Osteoblast (primary cell): ENCODE results near the gene WDR93. TPM values are rescaled to one million over a fixed set of nuclear protein-coding genes. Genes with fewer than 3 reads are reported as not detected.
A peak's percentile ranks its signal among the peaks of the same experiment; 100 is the strongest.

Experiments
- DNase-seq: peaks from one replicate; pipeline ENCODE4 v3.0.0; 2011; ENCODE audit warnings: low spot score, mixed read lengths; ENCODE audit not compliant: insufficient read length; ENCODE audit errors: missing footprints
- H2AFZ ChIP-seq: 2 replicates; pipeline ENCODE4 v1.6.0; 2011; ENCODE audit warnings: mild to moderate bottlenecking, low read length
- H3K27ac ChIP-seq: 2 replicates; pipeline ENCODE4 v1.5.1; 2011; ENCODE audit warnings: mild to moderate bottlenecking, low read depth, low read length, moderate library complexity
- H3K27me3 ChIP-seq: 2 replicates; pipeline ENCODE4 v1.6.0; 2012; ENCODE audit warnings: mild to moderate bottlenecking, control low read depth, inconsistent platforms, low read length, moderate library complexity; ENCODE audit not compliant: insufficient read depth
- H3K36me3 ChIP-seq: 2 replicates; pipeline ENCODE4 v1.5.1; 2011; ENCODE audit warnings: mild to moderate bottlenecking, low read length, control low read depth, moderate library complexity; ENCODE audit not compliant: insufficient read depth
- H3K4me1 ChIP-seq: 2 replicates; pipeline ENCODE4 v1.5.1; 2011; ENCODE audit warnings: mild to moderate bottlenecking, low read length, control low read depth, moderate library complexity; ENCODE audit not compliant: insufficient read depth
- H3K4me2 ChIP-seq: 2 replicates; pipeline ENCODE4 v1.6.0; 2011; ENCODE audit warnings: mild to moderate bottlenecking, low read length; ENCODE audit not compliant: insufficient read depth
- H3K4me3 ChIP-seq: fragments of 200-600 bp; sonication (generic); 3 replicates; pipeline ENCODE4 v1.5.1; 2012; ENCODE audit warnings: mild to moderate bottlenecking, low read length, inconsistent platforms; ENCODE audit not compliant: insufficient read depth
- H3K79me2 ChIP-seq: 2 replicates; pipeline ENCODE4 v1.6.0; 2012; ENCODE audit warnings: mild to moderate bottlenecking, low read length, control low read depth, inconsistent platforms; ENCODE audit not compliant: insufficient read depth
- H3K9me3 ChIP-seq: 2 replicates; pipeline ENCODE4 v1.5.1; 2011; ENCODE audit warnings: low read depth, low read length, control low read depth
- H4K20me1 ChIP-seq: 2 replicates; pipeline ENCODE4 v1.6.0; 2012; ENCODE audit warnings: mild to moderate bottlenecking, low read length, control low read depth; ENCODE audit not compliant: insufficient read depth
- CTCF ChIP-seq: IDR thresholded peaks from 2 replicates; pipeline ENCODE4 v1.5.1; 2011; ENCODE audit warnings: mild to moderate bottlenecking, low read depth, low read length, moderate library complexity; ENCODE audit errors: extremely low read depth
- total RNA-seq: library from RNA; depleted of rRNA; stranded (reverse); fragments of >200 nt; gene quantifications from 2 replicates; pipeline ENCODE4 v1.2.3, GENCODE V29; 2012

Gene WDR93
- total RNA-seq, 1 donor: 0.36 TPM

DNA sequence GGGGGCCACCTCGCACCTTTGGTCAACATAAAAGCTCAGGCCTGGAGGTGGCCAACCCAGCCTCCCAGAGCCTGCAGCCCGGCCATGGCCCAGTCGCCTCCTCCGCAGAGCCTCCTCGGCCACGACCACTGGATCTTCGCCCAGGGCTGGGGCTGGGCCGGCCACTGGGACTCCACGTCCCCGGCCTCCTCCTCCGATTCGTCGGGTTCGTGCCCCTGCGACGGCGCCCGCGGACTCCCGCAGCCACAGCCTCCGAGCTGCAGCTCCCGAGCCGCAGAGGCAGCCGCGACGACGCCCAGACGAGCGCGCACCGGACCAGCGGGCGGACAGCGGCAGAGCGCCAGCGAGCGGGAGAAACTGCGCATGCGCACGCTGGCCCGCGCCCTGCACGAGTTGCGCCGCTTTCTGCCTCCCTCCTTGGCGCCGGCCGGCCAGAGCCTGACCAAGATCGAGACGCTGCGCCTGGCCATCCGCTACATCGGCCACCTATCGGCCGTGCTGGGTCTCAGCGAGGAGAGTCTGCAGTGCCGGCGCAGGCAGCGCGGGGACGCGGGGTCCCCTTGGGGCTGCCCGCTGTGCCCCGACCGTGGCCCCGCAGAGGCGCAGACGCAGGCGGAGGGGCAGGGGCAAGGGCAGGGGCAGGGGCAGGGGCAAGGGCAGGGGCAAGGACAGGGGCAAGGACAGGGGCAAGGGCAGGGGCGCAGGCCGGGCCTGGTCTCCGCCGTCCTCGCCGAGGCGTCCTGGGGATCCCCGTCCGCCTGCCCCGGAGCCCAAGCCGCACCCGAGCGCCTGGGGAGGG, 85.9 kb downstream of the WDR93 start, which contains the start of gene MESP2:
TSS of gene MESP2 (plus strand) at position 59 of the 799 bp plus-strand sequence. CDS start at position 85, 26 bp downstream.
- Histone ChIP-seq H4K20me1 (no peaks in the 10 kb centered on the region), H3K4me2 (peak within 1 kb of the TSS; percentile 85), H3K79me2 (no peaks in the 10 kb centered on the region), H3K9me3 (no peaks in the 10 kb centered on the region), H3K27ac (no peak within 1 kb of the TSS), H3K4me3 (peak within 1 kb of the TSS; percentile 72), H3K27me3 (no peaks in the 10 kb centered on the region), H3K4me1 (peaks cover 16% of the 10 kb centered on the region), H2AFZ (peak within 1 kb of the TSS; percentile 83), H3K36me3 (no peaks in the 10 kb centered on the region)
- peak; percentile 20 for TF ChIP-seq CTCF
- peak; percentile 98 for DNase-seq

- Histone ChIP-seq H3K9me3 (no peaks in the 10 kb centered on the region), H3K27me3 (no peaks in the 10 kb centered on the region), H3K4me3 (peak overlapping the region; percentile 72), H4K20me1 (no peaks in the 10 kb centered on the region), H2AFZ (no peak overlapping the region), H3K4me1 (peaks cover 19% of the 10 kb centered on the region), H3K79me2 (no peaks in the 10 kb centered on the region), H3K36me3 (no peaks in the 10 kb centered on the region), H3K27ac (no peak overlapping the region), H3K4me2 (peak overlapping the region; percentile 85)
- TF ChIP-seq CTCF: no peak
- DNase-seq: peak; percentile 75
Measured at GRCh38 chr15:89777073-89777751, 86.6 kb downstream of the WDR93 start.

GRCh38 chr15:89777782-89778380, 87.3 kb downstream of the WDR93 start:
- Histone ChIP-seq H4K20me1 (no peaks in the 10 kb centered on the region), H3K4me3 (no peak overlapping the region)
- no peak for TF ChIP-seq CTCF

GRCh38 chr15:89778861-89779260, 88.2 kb downstream of the WDR93 start:
- H3K27ac ChIP-seq: no peak overlapping the region
- H3K4me2 ChIP-seq: no peak overlapping the region
- no peak for TF ChIP-seq CTCF
- no peak overlapping the region for H3K4me3 ChIP-seq
- H4K20me1 ChIP-seq: no peaks in the 10 kb centered on the region
- H3K9me3 ChIP-seq: no peaks in the 10 kb centered on the region
- H3K27me3 ChIP-seq: no peaks in the 10 kb centered on the region
- H3K36me3 ChIP-seq: no peaks in the 10 kb centered on the region
- no peak overlapping the region for H2AFZ ChIP-seq
- DNase-seq: peak; percentile 60
- no peaks in the 10 kb centered on the region for H3K79me2 ChIP-seq
- H3K4me1 ChIP-seq: peaks cover 21% of the 10 kb centered on the region

More at GRCh38 chr15:89777782-89778380, 87.3 kb downstream of the WDR93 start:
- DNase-seq: peak; percentile 50
- peaks cover 20% of the 10 kb centered on the region for H3K4me1 ChIP-seq
- H3K4me2 ChIP-seq: no peak overlapping the region
- no peak overlapping the region for H2AFZ ChIP-seq
- no peaks in the 10 kb centered on the region for H3K9me3 ChIP-seq
- no peak overlapping the region for H3K27ac ChIP-seq
- no peaks in the 10 kb centered on the region for H3K79me2 ChIP-seq
- no peaks in the 10 kb centered on the region for H3K27me3 ChIP-seq
- H3K36me3 ChIP-seq: no peaks in the 10 kb centered on the region
